Lower leg skin (tissue), 4 donors: ENCODE results near the gene SLC6A17. TPM values are rescaled to one million over a fixed set of nuclear protein-coding genes. Genes with fewer than 3 reads are reported as not detected.

Experiments used
- DNase-seq, 2 donors: peaks; one replicate each; pipeline ENCODE4 v3.0.0-alpha.2; 2019; ENCODE audit warnings: low spot score in 2 of 2
- H3K4me3 ChIP-seq: fragments of 200-600 bp; sonication (generic); 2 replicates; pipeline ENCODE4 v1.5.1; 2017; ENCODE audit warnings: mild to moderate bottlenecking, low read depth; ENCODE audit not compliant: poor library complexity, severe bottlenecking
- CTCF ChIP-seq, 3 donors: fragments of 450-650 bp; IDR thresholded peaks; one replicate each; pipeline ENCODE4 v1.5.1; 2016; ENCODE audit warnings: antibody characterized with exemption in 3 of 3, mild to moderate bottlenecking in 3 of 3, moderate library complexity in 2 of 3
- POLR2A ChIP-seq, 2 donors: fragments of 450-650 bp; IDR thresholded peaks; one replicate each; pipeline ENCODE4 v1.6.1; 2016 to 2017; ENCODE audit warnings: antibody characterized with exemption in 2 of 2, mild to moderate bottlenecking in 1 of 2, moderate library complexity in 1 of 2
- WGBS, 2 donors: methylation state at CpG; one replicate each; pipeline ENCODE4 v1.1.5; 2018; 5-methylcytosine and 5-hydroxymethylcytosine counted together
- intact Hi-C: fragments of 100-400 bp; cut with DNase I; formaldehyde crosslinking; loops from one replicate; pipeline ENCODE4 v1.15.0; 2023; ENCODE audit warnings: low total_unique reads
- total RNA-seq, 4 donors: library from RNA; depleted of rRNA; stranded (reverse); fragments of >200 nt; gene quantifications; one replicate each; pipeline ENCODE4 v1.1.0, GENCODE V29; 2016

Gene SLC6A17
- total RNA-seq, 4 donors from 2014 or later = 4.5 to 6.9 (median 5.8) TPM

- intact Hi-C loops = no loop called here
- TF ChIP-seq CTCF (IDR thresholded peaks at IDR 0.05) = no peak
- TF ChIP-seq POLR2A (IDR thresholded peaks at IDR 0.05) = no peak
- 74 to 79% methylated on average over 8 of the region's 8 CpGs for WGBS, 2 donors
- H3K4me3 ChIP-seq = no peak overlapping the region
- no peak for DNase-seq
Observed at GRCh38 chr1:110152133-110152785, 2.0 kb downstream of the SLC6A17 start.

- no peak for DNase-seq
- intact Hi-C loops = no loop called here
- H3K4me3 ChIP-seq = no peak overlapping the region
- TF ChIP-seq POLR2A (IDR thresholded peaks at IDR 0.05) (no peak), CTCF (IDR thresholded peaks at IDR 0.05) (no peak)
Observed at GRCh38 chr1:110153407-110153950, 3.2 kb downstream of the SLC6A17 start.

- DNase-seq = no peak
- TF ChIP-seq POLR2A (IDR thresholded peaks at IDR 0.05) (no peak), CTCF (IDR thresholded peaks at IDR 0.05) (no peak)
- intact Hi-C loops = no loop called here
- H3K4me3 ChIP-seq = no peak overlapping the region
- WGBS, 2 donors = 18 to 22% methylated on average over 7 of the region's 7 CpGs
Observed at GRCh38 chr1:110155878-110156522, 5.7 kb downstream of the SLC6A17 start.

GRCh38 chr1:110158261-110158660, 8.0 kb downstream of the SLC6A17 start:
- no peak for DNase-seq
- no peak overlapping the region for H3K4me3 ChIP-seq
- intact Hi-C loops = no loop called here
- 39 to 52% methylated on average over 5 of the region's 5 CpGs for WGBS, 2 donors
- TF ChIP-seq POLR2A (IDR thresholded peaks at IDR 0.05) (no peak), CTCF (IDR thresholded peaks at IDR 0.05) (no peak)

GRCh38 chr1:110159168-110159567, 8.9 kb downstream of the SLC6A17 start:
- no peak for DNase-seq
- TF ChIP-seq CTCF (IDR thresholded peaks at IDR 0.05) (no peak), POLR2A (IDR thresholded peaks at IDR 0.05) (no peak)
- WGBS, 2 donors = 32 to 38% methylated on average over 2 of the region's 2 CpGs
- intact Hi-C loops = no loop called here
- H3K4me3 ChIP-seq = no peak overlapping the region
